H9 (cell line): Measurements from ENCODE around the gene PRR20G. TPM values are rescaled to one million over a fixed set of nuclear protein-coding genes. Genes with fewer than 3 reads are reported as not detected.

ENCODE experiments used
- DNase-seq: peaks from one replicate; pipeline ENCODE4 v3.0.0-alpha.2; 2017
- H2AFZ ChIP-seq: one replicate; pipeline ENCODE4 v1.6.1; 2013; ENCODE audit warnings: mild to moderate bottlenecking, low read length, control low read depth, moderate library complexity
- H2AK5ac ChIP-seq: 2 replicates; pipeline ENCODE4 v1.6.1; 2013; ENCODE audit warnings: low read length, control low read depth, mixed read lengths; ENCODE audit not compliant: insufficient read length
- H2BK120ac ChIP-seq: one replicate; pipeline ENCODE4 v1.6.1; 2013; ENCODE audit warnings: low read depth, mild to moderate bottlenecking, low read length, control low read depth, inconsistent platforms; ENCODE audit not compliant: poor library complexity, severe bottlenecking
- H2BK12ac ChIP-seq: 2 replicates; pipeline ENCODE4 v1.6.1; 2013; ENCODE audit warnings: low read length, control low read depth, mixed read lengths, low read depth; ENCODE audit not compliant: insufficient read length
- H2BK15ac ChIP-seq: 2 replicates; pipeline ENCODE4 v1.6.1; 2013; ENCODE audit warnings: low read depth, low read length, control low read depth
- H2BK20ac ChIP-seq: one replicate; pipeline ENCODE4 v1.6.1; 2013; ENCODE audit warnings: low read depth, mild to moderate bottlenecking, low read length, control low read depth, inconsistent platforms; ENCODE audit not compliant: poor library complexity, severe bottlenecking
- H2BK5ac ChIP-seq: 2 replicates; pipeline ENCODE4 v1.6.1; 2013; ENCODE audit warnings: low read length, control low read depth, mixed read lengths; ENCODE audit not compliant: insufficient read length
- H3K14ac ChIP-seq: 2 replicates; pipeline ENCODE4 v1.6.1; 2013; ENCODE audit warnings: low read length, control low read depth; ENCODE audit not compliant: insufficient read depth
- H3K18ac ChIP-seq: 2 replicates; pipeline ENCODE4 v1.6.1; 2013; ENCODE audit warnings: low read depth, mild to moderate bottlenecking, mixed read lengths, low read length, control low read depth; ENCODE audit not compliant: insufficient read length
- H3K23ac ChIP-seq: 2 replicates; pipeline ENCODE4 v1.6.1; 2013; ENCODE audit warnings: low read length, control low read depth, mixed read lengths, low read depth; ENCODE audit not compliant: insufficient read length
- H3K23me2 ChIP-seq: 2 replicates; pipeline ENCODE4 v1.6.1; 2013; ENCODE audit warnings: low read depth, mild to moderate bottlenecking, mixed read lengths, low read length, control low read depth; ENCODE audit not compliant: insufficient read length, poor library complexity, severe bottlenecking
- H3K27ac ChIP-seq: 2 replicates; pipeline ENCODE4 v1.5.1; 2013; ENCODE audit warnings: low read length, control low read depth, mixed read lengths, low read depth; ENCODE audit not compliant: insufficient read length
- H3K27me3 ChIP-seq: 2 replicates; pipeline ENCODE4 v1.6.1; 2013; ENCODE audit warnings: low read length, control low read depth, inconsistent platforms; ENCODE audit not compliant: insufficient read depth
- H3K4ac ChIP-seq: 2 replicates; pipeline ENCODE4 v1.6.1; 2013; ENCODE audit warnings: low read depth, mild to moderate bottlenecking, control low read depth, inconsistent platforms, low read length, moderate library complexity
- H3K4me1 ChIP-seq: 2 replicates; pipeline ENCODE4 v1.6.1; 2013; ENCODE audit warnings: low read length, control low read depth, inconsistent platforms; ENCODE audit not compliant: insufficient read depth
- H3K4me2 ChIP-seq: 2 replicates; pipeline ENCODE4 v1.6.1; 2013; ENCODE audit warnings: low read length, control low read depth, mixed read lengths; ENCODE audit not compliant: insufficient read length, insufficient read depth
- H3K56ac ChIP-seq: 2 replicates; pipeline ENCODE4 v1.6.1; 2013; ENCODE audit warnings: low read depth, mild to moderate bottlenecking, mixed read lengths, low read length, control low read depth; ENCODE audit not compliant: insufficient read length
- H3K79me1 ChIP-seq: 2 replicates; pipeline ENCODE4 v1.6.1; 2013; ENCODE audit warnings: low read depth, mild to moderate bottlenecking, moderate library complexity, low read length, control low read depth, inconsistent platforms; ENCODE audit not compliant: insufficient read depth, poor library complexity, severe bottlenecking
- H3K79me2 ChIP-seq: 2 replicates; pipeline ENCODE4 v1.6.1; 2013; ENCODE audit warnings: low read length, control low read depth, inconsistent platforms; ENCODE audit not compliant: insufficient read depth
- H3K9ac ChIP-seq: 2 replicates; pipeline ENCODE4 v1.6.1; 2013; ENCODE audit warnings: low read length, control low read depth, mixed read lengths; ENCODE audit not compliant: insufficient read length; ENCODE audit errors: extremely low read depth
- H3K9me3 ChIP-seq: one replicate; pipeline ENCODE4 v1.6.1; 2013; ENCODE audit warnings: low read depth, low read length, inconsistent platforms; ENCODE audit not compliant: control insufficient read depth
- H3T11ph ChIP-seq: one replicate; pipeline ENCODE4 v1.6.1; 2013; ENCODE audit warnings: mild to moderate bottlenecking, low read length, control low read depth, inconsistent platforms
- H4K20me1 ChIP-seq: one replicate; pipeline ENCODE4 v1.6.1; 2013; ENCODE audit not compliant: control insufficient read depth, insufficient read length, insufficient read depth
- H4K5ac ChIP-seq: 2 replicates; pipeline ENCODE4 v1.6.1; 2013; ENCODE audit warnings: low read depth, mild to moderate bottlenecking, mixed read lengths, low read length, control low read depth; ENCODE audit not compliant: insufficient read length
- H4K8ac ChIP-seq: replicated peaks from 2 replicates; pipeline ENCODE4 v1.6.1; 2013; ENCODE audit warnings: low read length, control low read depth, mixed read lengths, low read depth; ENCODE audit not compliant: insufficient read length
- H4K91ac ChIP-seq: 2 replicates; pipeline ENCODE4 v1.6.1; 2013; ENCODE audit warnings: low read depth, mild to moderate bottlenecking, moderate library complexity, mixed read lengths, low read length, control low read depth; ENCODE audit not compliant: insufficient read length
- H3K27ac Mint-ChIP-seq, 3 experiments: 2 replicates in 2 of 3; 3 replicates in 1 of 3; pipeline ENCODE4 v1.8.0; 2020 to 2021; ENCODE audit warnings: mixed read lengths in 3 of 3, mild to moderate bottlenecking in 1 of 3, moderate library complexity in 1 of 3
- H3K27me3 Mint-ChIP-seq: 2 replicates; pipeline ENCODE4 v1.8.0; 2021; ENCODE audit warnings: low read depth, mild to moderate bottlenecking, moderate library complexity, mixed read lengths
- H3K36me3 Mint-ChIP-seq, 3 experiments: 2 replicates in 2 of 3; 3 replicates in 1 of 3; pipeline ENCODE4 v1.8.0; 2020 to 2021; ENCODE audit warnings: low read depth in 3 of 3, mixed read lengths in 3 of 3; ENCODE audit not compliant: insufficient read depth in 1 of 3
- H3K4me1 Mint-ChIP-seq, 2 experiments: 2 replicates each; pipeline ENCODE4 v1.8.0; 2020; ENCODE audit warnings: mixed read lengths in 2 of 2
- H3K4me3 Mint-ChIP-seq, 2 experiments: 2 replicates in 1 of 2; 3 replicates in 1 of 2; pipeline ENCODE4 v1.8.0; 2020 to 2021; ENCODE audit warnings: mild to moderate bottlenecking in 2 of 2, mixed read lengths in 2 of 2, moderate library complexity in 1 of 2
- H3K9me3 Mint-ChIP-seq, 2 experiments: 2 replicates in 1 of 2; 3 replicates in 1 of 2; pipeline ENCODE4 v1.8.0; 2020; ENCODE audit warnings: mild to moderate bottlenecking in 2 of 2, mixed read lengths in 2 of 2, moderate library complexity in 1 of 2
- WGBS: extraction: QIAGEN DNeasy Blood & Tissue Kit; methylation state at CpG from one replicate; pipeline ENCODE4 v1.1.7; 2013; ENCODE audit warnings: missing lambda C conversion rate, low lambda C conversion rate, mixed read lengths; ENCODE audit not compliant: insufficient read length; ENCODE audit errors: extremely low coverage; 5-methylcytosine and 5-hydroxymethylcytosine counted together
- total RNA-seq: library from RNA; stranded (reverse); gene quantifications from 2 replicates; pipeline ENCODE4 v1.2.1, GENCODE V29; 2021
- TF ChIP-seq, protein P1 (sequence below): fragments of 200-600 bp; sonication (generic); conservative IDR thresholded peaks from 3 replicates; pipeline ENCODE4 v1.8.0; 2021; ENCODE audit warnings: antibody characterized with exemption, mild to moderate bottlenecking

PRR20G gene
- total RNA-seq, 1 experiment from 2014 or later = 0.35 TPM

DNA sequence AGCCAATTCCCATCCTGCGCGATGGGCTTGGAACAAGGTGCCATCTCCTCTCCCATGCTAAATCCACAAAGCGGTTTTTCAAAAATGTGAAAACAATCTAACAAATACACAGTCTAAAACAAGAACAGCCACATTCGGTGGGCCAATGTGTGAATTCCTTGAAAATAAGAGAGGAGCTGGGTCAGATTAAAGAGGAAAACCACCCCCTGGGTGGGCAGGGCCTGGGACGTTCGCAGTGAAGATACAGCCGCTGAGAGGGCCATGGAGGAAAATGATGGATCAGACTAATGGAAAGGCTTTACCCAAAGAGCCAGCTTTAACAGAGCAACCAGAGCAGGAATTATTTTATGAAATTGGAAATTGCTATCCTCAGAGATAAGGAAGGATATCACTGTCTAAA, 27.4 kb downstream of the PRR20G start:
- Histone ChIP-seq H2AK5ac (no peak overlapping the region), H2BK20ac (no peak overlapping the region), H2BK15ac (no peak overlapping the region), H4K8ac (no peak overlapping the region), H3K23ac (no peak overlapping the region), H3T11ph (no peak overlapping the region), H3K4me2 (no peak overlapping the region), H4K5ac (no peak overlapping the region), H2BK5ac (no peak overlapping the region), H3K27ac (no peak overlapping the region), H3K23me2 (no peaks in the 10 kb centered on the region), H3K56ac (no peak overlapping the region), H4K91ac (no peak overlapping the region), H3K9me3 (no peaks in the 10 kb centered on the region), H3K4me1 (no peaks in the 10 kb centered on the region), H3K79me1 (no peaks in the 10 kb centered on the region), H2BK12ac (no peak overlapping the region), H3K27me3 (no peaks in the 10 kb centered on the region), H3K79me2 (no peaks in the 10 kb centered on the region), H2AFZ (no peak overlapping the region), H4K20me1 (no peaks in the 10 kb centered on the region), H3K4ac (no peak overlapping the region), H3K9ac (no peak overlapping the region), H3K18ac (no peak overlapping the region), H3K14ac (no peak overlapping the region), H2BK120ac (no peak overlapping the region)
- H3K27me3 Mint-ChIP-seq = peaks cover 13% of the 10 kb centered on the region
- no peak overlapping the region for H3K27ac Mint-ChIP-seq
- no peak overlapping the region; a peak in 1 of 5 replicates for H3K4me3 Mint-ChIP-seq
- no peak for DNase-seq
- no CpG with 5 or more reads among the region's 7 CpGs for WGBS
- no peaks in the 10 kb centered on the region; a peak in 1 of 7 replicates for H3K36me3 Mint-ChIP-seq
- TF ChIP-seq, protein P1, sequence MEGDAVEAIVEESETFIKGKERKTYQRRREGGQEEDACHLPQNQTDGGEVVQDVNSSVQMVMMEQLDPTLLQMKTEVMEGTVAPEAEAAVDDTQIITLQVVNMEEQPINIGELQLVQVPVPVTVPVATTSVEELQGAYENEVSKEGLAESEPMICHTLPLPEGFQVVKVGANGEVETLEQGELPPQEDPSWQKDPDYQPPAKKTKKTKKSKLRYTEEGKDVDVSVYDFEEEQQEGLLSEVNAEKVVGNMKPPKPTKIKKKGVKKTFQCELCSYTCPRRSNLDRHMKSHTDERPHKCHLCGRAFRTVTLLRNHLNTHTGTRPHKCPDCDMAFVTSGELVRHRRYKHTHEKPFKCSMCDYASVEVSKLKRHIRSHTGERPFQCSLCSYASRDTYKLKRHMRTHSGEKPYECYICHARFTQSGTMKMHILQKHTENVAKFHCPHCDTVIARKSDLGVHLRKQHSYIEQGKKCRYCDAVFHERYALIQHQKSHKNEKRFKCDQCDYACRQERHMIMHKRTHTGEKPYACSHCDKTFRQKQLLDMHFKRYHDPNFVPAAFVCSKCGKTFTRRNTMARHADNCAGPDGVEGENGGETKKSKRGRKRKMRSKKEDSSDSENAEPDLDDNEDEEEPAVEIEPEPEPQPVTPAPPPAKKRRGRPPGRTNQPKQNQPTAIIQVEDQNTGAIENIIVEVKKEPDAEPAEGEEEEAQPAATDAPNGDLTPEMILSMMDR = no peak
- peaks cover 0 to 4% of the 10 kb centered on the region in 2 experiments; a peak in 2 of 4 replicates for H3K4me1 Mint-ChIP-seq
- H3K9me3 Mint-ChIP-seq = peaks cover 0 to 4% of the 10 kb centered on the region in 2 experiments; a peak in 2 of 5 replicates
